ENCODE results near the gene RRAD.

RRAD gene

DNA sequence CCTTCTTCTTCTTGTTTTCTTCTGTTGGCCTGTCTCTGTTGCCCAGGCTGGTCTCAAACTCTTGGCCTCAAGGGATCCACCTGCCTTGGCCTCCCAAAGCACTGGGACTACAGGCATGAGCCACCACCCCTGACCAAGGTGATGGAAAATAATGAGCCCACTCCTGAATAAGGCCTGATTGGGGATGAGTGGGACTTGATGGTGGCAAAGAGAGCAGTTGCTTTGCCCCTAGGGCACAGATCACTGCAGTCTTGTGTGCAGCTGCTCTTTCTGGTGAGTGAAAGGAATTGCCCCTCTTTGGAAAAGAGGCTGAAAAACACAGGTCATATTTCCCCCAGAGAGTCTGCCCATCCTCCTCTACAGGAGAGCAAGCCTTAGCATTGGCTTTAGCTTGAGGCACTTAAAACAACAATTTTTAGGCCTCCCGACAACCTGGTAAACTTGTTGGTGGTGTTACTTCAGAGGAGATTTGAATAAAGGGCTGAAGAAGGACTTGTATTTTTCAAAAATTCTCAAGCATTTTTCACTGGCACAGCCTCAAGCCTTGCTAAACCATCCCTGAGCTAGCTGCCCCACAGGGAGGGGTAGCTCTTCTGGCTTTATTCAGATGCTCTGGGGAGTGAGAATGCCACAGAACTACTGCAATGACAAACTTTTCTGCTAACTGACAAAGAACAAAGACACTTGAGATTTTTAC is 51.1 kb downstream of the RRAD start:
- Histone ChIP-seq H3K36me3 (replicated peaks) (no peaks in the 10 kb centered on the region), H3K27me3 (replicated peaks) (no peaks in the 10 kb centered on the region), H3K27ac (no peak overlapping the region), H3K4me3 (ENCODE audit: low read depth, low read length) (no peak overlapping the region)
- TF ChIP-seq CTCF (IDR thresholded peaks at IDR 0.05; ENCODE audit: low read depth, low read length, missing control alignments): no peak
- no peak for DNase-seq
- in situ Hi-C loops (cut with HindIII; ENCODE audit: low pct_ligation_motif_present, low sequenced_read_pairs): no loop called here

DNA sequence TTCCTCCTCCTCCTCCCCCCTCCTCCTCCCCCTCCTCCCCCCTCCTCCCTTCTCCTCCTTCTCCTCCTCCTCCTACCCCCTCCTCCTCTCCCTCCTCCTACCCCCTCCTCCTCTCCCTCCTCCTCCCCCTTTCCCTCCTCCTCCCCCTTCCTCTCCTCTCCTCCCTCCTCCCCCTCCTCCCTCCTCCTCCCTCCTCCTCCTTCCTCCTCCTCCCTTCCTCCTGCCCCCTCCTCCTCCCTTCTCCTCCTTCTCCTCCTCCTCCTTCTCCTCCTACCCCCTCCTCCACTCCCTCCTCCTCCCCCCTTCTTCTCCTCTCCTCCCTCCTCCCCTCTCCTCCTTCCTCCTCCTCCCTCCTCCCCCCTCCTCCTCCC is 51.7 kb downstream of the RRAD start:
- H3K27ac ChIP-seq: no peak overlapping the region
- TF ChIP-seq CTCF (IDR thresholded peaks at IDR 0.05; ENCODE audit: low read depth, low read length, missing control alignments): no peak
- DNase-seq: no peak
- in situ Hi-C loops (cut with HindIII; ENCODE audit: low pct_ligation_motif_present, low sequenced_read_pairs): no loop called here
- no peaks in the 10 kb centered on the region for H3K27me3 ChIP-seq (replicated peaks)
- no peaks in the 10 kb centered on the region for H3K36me3 ChIP-seq (replicated peaks)
- H3K4me3 ChIP-seq (ENCODE audit: low read depth, low read length): no peak overlapping the region

GRCh38 chr16:66872943-66873684 is 52.2 kb downstream of the RRAD start:
- Histone ChIP-seq H3K36me3 (replicated peaks) (no peaks in the 10 kb centered on the region), H3K27me3 (replicated peaks) (no peaks in the 10 kb centered on the region), H3K4me3 (ENCODE audit: low read depth, low read length) (peak overlapping the region; percentile 41), H3K27ac (peak overlapping the region; percentile 20)
- in situ Hi-C loops (cut with HindIII; ENCODE audit: low pct_ligation_motif_present, low sequenced_read_pairs): no loop called here
- TF ChIP-seq CTCF (IDR thresholded peaks at IDR 0.05; ENCODE audit: low read depth, low read length, missing control alignments): peak; percentile 91
- DNase-seq: peak; percentile 99

DNA sequence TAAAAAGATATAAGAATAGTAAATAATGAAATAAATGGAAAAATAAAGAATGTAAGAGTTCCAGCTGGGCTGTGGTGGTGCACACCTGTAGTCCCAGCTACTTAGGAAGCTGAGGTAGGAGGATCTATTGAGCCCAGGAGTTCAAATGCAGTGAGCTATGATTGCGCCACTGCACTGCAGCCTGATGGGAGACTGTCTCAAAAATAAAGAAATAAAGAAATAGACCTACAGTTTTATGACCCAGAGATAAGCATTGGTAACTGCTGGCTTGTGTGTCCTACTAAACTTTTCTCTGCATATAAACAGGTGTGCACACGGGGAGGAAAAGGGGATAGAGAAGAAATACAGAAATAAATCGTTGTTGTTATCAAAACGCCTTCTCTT is 52.8 kb downstream of the RRAD start:
- H3K27ac ChIP-seq: peak overlapping the region; percentile 20
- in situ Hi-C loops (cut with HindIII; ENCODE audit: low pct_ligation_motif_present, low sequenced_read_pairs): no loop called here

DNA sequence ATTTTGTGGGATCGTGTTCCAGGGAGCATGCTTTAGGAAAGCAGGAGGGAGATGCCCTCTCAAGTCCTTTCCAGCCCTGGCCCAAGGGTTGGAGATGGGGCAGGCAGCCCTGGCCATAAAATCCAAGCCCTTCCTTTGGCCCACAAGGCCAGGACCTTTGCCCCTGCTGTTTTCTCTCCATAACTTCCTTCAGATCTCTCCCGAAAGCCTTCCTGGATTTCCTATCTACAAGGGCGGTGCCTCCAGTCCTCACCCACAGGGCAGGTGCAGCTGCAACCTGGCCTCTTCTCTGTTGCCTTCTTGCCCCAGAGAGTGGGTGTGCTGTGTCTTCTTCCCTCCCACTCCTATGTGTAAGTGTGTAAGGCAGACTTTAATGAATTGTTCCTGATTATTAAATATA is 53.5 kb downstream of the RRAD start:
- H3K27me3 ChIP-seq (replicated peaks): no peaks in the 10 kb centered on the region
- in situ Hi-C loops (cut with HindIII; ENCODE audit: low pct_ligation_motif_present, low sequenced_read_pairs): no loop called here
- H3K36me3 ChIP-seq (replicated peaks): no peaks in the 10 kb centered on the region
- H3K4me3 ChIP-seq (ENCODE audit: low read depth, low read length): no peak overlapping the region
- no peak for DNase-seq
- TF ChIP-seq CTCF (IDR thresholded peaks at IDR 0.05; ENCODE audit: low read depth, low read length, missing control alignments): no peak
- H3K27ac ChIP-seq: no peak overlapping the region

More for the DNA sequence above, 52.8 kb downstream of the RRAD start:
- Histone ChIP-seq H3K27me3 (replicated peaks) (no peaks in the 10 kb centered on the region), H3K4me3 (ENCODE audit: low read depth, low read length) (peak overlapping the region; percentile 41), H3K36me3 (replicated peaks) (no peaks in the 10 kb centered on the region)
- TF ChIP-seq CTCF (IDR thresholded peaks at IDR 0.05; ENCODE audit: low read depth, low read length, missing control alignments): no peak
- no peak for DNase-seq
